HEK293T (cell line): ENCODE data around the gene ANKRD24.
"Not testable (repeated sequence)": the region's sequence is repeated elsewhere in the genome, so short reads cannot be mapped to it uniquely, and the experiment has no call there.

Experiments used
- CTCF ChIA-PET: fragments of 350-600 bp; formaldehyde crosslinking; extraction: SDS; loops from one replicate; lab custom pipeline; 2021; ENCODE audit warnings: antibody characterized with exemption, inconsistent platforms; lab: Yijun Ruan, JAX
- POLR2A ChIA-PET: fragments of 350-600 bp; formaldehyde crosslinking; extraction: SDS; loops from one replicate; lab custom pipeline; 2020; ENCODE audit warnings: antibody characterized with exemption, inconsistent platforms; lab: Yijun Ruan, JAX
- DNase-seq: peaks from one replicate; pipeline ENCODE4 v3.0.0; 2012; ENCODE audit warnings: mixed read lengths; ENCODE audit errors: extremely low spot score
- ARNT ChIP-seq: fragments of 450-650 bp; IDR thresholded peaks from 2 replicates; pipeline ENCODE4 v1.6.1; 2017; ENCODE audit warnings: mild to moderate bottlenecking
- BHLHE40 ChIP-seq: fragments of 450-650 bp; IDR thresholded peaks from 2 replicates; pipeline ENCODE4 v1.6.1; 2016; ENCODE audit warnings: mild to moderate bottlenecking, moderate library complexity, borderline replicate concordance
- CTBP1 ChIP-seq: fragments of 450-650 bp; IDR thresholded peaks from 2 replicates; pipeline ENCODE4 v1.6.1; 2016; ENCODE audit warnings: borderline replicate concordance
- ELF4 ChIP-seq: fragments of 450-650 bp; IDR thresholded peaks from 2 replicates; pipeline ENCODE4 v1.6.1; 2017; ENCODE audit warnings: antibody characterized with exemption
- FOXA1 ChIP-seq: fragments of 450-650 bp; IDR thresholded peaks from 2 replicates; pipeline ENCODE4 v1.6.1; 2016; ENCODE audit warnings: mild to moderate bottlenecking
- FOXK2 ChIP-seq: fragments of 450-650 bp; IDR thresholded peaks from 2 replicates; pipeline ENCODE4 v1.6.1; 2016; ENCODE audit warnings: mild to moderate bottlenecking
- FOXM1 ChIP-seq: fragments of 450-650 bp; IDR thresholded peaks from 2 replicates; pipeline ENCODE4 v1.6.1; 2017; ENCODE audit warnings: mild to moderate bottlenecking, borderline replicate concordance
- HDGF ChIP-seq: fragments of 450-650 bp; IDR thresholded peaks from 2 replicates; pipeline ENCODE4 v1.6.1; 2017; ENCODE audit warnings: antibody characterized with exemption, borderline replicate concordance
- L3MBTL2 ChIP-seq: fragments of 450-650 bp; conservative IDR thresholded peaks from 2 replicates; pipeline ENCODE4 v1.6.1; 2016; ENCODE audit warnings: mild to moderate bottlenecking
- LEF1 ChIP-seq: fragments of 450-650 bp; IDR thresholded peaks from 2 replicates; pipeline ENCODE4 v1.6.1; 2017; ENCODE audit warnings: mild to moderate bottlenecking, borderline replicate concordance
- NFRKB ChIP-seq: fragments of 450-650 bp; IDR thresholded peaks from 2 replicates; pipeline ENCODE4 v1.6.1; 2016; ENCODE audit warnings: mild to moderate bottlenecking, moderate library complexity
- SP1 ChIP-seq: fragments of 450-650 bp; IDR thresholded peaks from 2 replicates; pipeline ENCODE4 v1.6.1; 2017
- SUZ12 ChIP-seq: fragments of 450-650 bp; IDR thresholded peaks from 2 replicates; pipeline ENCODE4 v1.6.1; 2016; ENCODE audit warnings: mild to moderate bottlenecking
- TARDBP ChIP-seq: fragments of 450-650 bp; IDR thresholded peaks from 2 replicates; pipeline ENCODE4 v1.6.1; 2016
- ZNF384 ChIP-seq: fragments of 450-650 bp; IDR thresholded peaks from 2 replicates; pipeline ENCODE4 v1.6.1; 2016
- TF ChIP-seq, protein P1 (sequence below): fragments of 450-650 bp; IDR thresholded peaks from 2 replicates; pipeline ENCODE4 v1.6.1; 2016

ANKRD24 gene

DNA sequence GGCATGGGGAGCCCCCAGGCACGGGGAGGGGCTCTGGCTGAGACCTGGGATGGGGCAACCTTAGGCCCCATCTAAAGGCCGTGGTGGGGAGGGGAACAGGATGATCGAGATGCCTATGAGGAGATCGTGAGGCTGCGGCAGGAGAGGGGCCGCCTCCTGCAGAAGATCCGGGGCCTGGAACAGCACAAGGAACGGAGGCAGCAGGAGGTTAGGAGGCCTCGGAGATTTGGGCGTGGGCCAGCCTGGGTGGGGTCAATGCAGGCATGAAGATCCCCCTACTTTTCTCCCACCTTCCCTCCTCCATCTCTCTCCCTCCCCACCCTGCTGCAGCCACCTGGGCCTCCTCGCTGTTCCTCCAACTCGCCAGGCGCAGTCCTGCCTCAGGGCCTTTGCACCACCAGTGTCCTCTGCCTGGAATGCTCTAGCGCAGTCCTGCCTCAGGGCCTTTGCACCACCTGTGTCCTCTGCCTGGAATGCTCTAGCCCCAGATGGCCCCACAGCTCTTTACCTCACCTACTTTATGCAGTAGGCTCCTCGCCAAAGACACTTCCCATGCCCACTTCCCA, 27.8 kb downstream of the ANKRD24 start:
- CTCF ChIA-PET: no interaction called here
- DNase-seq: no peak
- no peak for TF ChIP-seq L3MBTL2
- TF ChIP-seq BHLHE40: no peak
- TF ChIP-seq LEF1: no peak
- no peak for TF ChIP-seq HDGF
- no peak for TF ChIP-seq ARNT
- no peak for TF ChIP-seq CTBP1
- POLR2A ChIA-PET: no interaction called here

DNA sequence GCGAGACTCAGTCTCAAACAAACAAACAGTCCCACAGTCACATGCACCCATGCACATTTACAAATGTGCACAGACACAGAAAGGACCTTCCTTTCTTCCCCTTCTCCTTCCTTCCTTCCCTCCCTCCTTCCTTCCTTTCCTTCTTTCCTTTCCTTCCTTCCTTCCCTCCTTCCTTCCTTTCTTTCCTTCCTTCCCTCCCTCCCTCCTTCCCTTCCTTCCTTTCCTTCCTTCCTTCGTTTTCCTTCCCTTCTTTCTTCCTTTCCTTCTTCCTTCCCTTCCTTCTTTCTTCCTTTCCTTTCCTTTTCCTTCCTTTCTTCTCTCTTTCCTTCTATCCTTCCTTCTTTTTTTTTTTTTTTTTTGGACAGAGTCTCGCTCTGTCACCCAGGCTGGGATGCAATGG, 30.6 kb downstream of the ANKRD24 start:
- CTCF ChIA-PET: no interaction called here
- TF ChIP-seq L3MBTL2 (no peak), SP1 (no peak), FOXA1 (no peak), HDGF (no peak), ELF4 (no peak), FOXK2 (no peak), ARNT (no peak), FOXM1 (no peak), BHLHE40 (no peak), ZNF384 (no peak)
- no peak for DNase-seq
- POLR2A ChIA-PET: no interaction called here

DNA sequence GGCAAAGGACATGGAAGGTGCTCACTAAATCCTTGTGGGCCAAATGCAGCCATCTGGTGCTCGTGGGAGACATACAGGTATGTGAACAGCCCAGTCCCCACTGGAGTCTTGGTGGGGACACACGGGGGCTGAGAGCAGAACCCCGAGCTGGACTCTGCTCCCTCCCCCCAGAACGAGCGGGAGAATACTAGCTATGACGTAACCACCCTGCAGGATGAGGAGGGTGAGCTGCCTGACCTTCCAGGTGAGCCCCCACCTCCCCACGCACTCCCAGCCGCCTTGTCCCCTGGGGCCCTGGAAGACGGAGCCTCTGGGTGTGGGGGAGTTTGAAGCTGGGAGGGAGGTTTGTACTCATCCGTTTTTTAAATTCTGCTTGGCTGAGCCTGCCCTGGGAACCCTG, 33.3 kb downstream of the ANKRD24 start:
- POLR2A ChIA-PET: no interaction called here
- TF ChIP-seq ARNT (no peak), FOXA1 (no peak), HDGF (no peak), CTBP1 (no peak), BHLHE40 (no peak), L3MBTL2 (no peak), NFRKB (no peak)
- DNase-seq: peak; percentile 2
- CTCF ChIA-PET: no interaction called here

DNA sequence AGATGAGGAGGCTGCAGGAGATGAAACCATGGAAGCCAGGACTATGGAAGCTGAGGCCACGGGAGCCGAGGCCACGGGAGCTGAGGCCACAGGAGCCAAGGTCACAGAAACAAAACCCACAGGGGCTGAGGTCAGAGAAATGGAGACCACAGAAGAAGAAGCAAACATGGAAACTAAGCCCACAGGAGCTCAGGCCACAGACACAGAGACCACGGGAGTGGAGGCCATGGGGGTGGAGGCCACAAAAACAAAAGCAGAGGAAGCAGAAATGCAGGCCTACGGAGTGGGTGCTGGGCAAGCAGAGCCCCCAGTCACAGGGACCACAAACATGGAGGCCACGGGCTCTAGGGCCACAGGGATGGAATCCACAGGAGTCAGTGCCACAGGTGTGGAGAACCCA, 34.4 kb downstream of the ANKRD24 start:
- DNase-seq: peak; percentile 4
- TF ChIP-seq ZNF384: no peak
- no peak for TF ChIP-seq HDGF
- no peak for TF ChIP-seq NFRKB
- no peak for TF ChIP-seq ELF4
- TF ChIP-seq CTBP1: no peak
- TF ChIP-seq FOXA1: no peak
- TF ChIP-seq FOXK2: no peak
- TF ChIP-seq L3MBTL2: no peak
- TF ChIP-seq LEF1: no peak
- no peak for TF ChIP-seq FOXM1
- CTCF ChIA-PET: interaction anchor here (0.7 kb wide), 1 partner anchor 361 kb away, joined by 4 read pairs; no protein-coding TSS in a partner anchor
- POLR2A ChIA-PET: no interaction called here

DNA sequence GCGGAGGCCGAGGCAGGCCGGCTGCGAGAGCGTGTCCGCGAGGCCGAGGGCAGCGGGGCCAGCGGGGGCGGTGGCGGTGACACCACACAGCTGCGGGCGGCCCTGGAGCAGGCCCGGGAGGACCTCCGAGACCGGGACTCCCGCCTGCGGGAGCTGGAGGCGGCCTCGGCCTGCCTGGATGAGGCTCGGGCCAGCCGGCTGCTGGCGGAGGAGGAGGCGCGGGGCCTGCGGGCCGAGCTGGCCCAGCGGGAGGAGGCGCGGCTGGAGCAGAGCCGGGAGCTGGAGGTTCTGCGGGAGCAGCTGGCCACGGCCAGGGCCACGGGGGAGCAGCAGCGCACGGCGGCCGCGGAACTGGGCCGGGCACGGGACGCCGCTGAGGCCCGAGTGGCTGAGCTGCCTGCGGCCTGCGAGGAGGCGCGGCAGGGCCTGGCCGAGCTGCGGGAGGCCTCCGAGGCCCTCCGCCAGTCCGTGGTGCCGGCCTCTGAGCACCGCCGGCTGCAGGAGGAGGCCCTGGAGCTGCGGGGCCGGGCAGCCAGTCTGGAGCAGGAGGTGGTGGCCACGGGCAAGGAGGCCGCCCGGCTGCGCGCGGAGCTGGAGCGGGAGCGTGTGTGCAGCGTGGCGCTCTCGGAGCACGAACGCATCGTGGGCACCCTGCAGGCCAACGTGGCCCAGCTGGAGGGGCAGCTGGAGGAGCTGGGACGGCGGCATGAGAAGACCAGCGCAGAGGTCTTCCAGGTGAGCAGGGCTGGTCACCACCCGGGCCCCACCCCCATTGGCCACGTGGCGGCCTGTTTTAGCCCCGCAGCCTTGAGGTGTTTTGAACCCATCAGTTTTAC, 35.2 kb downstream of the ANKRD24 start:
- TF ChIP-seq TARDBP (no peak), FOXM1 (no peak), SUZ12 (no peak), ELF4 (no peak), FOXA1 (no peak), CTBP1 (no peak), HDGF (no peak), SP1 (no peak), BHLHE40 (no peak), FOXK2 (no peak), LEF1 (no peak)
- TF ChIP-seq, protein P1, sequence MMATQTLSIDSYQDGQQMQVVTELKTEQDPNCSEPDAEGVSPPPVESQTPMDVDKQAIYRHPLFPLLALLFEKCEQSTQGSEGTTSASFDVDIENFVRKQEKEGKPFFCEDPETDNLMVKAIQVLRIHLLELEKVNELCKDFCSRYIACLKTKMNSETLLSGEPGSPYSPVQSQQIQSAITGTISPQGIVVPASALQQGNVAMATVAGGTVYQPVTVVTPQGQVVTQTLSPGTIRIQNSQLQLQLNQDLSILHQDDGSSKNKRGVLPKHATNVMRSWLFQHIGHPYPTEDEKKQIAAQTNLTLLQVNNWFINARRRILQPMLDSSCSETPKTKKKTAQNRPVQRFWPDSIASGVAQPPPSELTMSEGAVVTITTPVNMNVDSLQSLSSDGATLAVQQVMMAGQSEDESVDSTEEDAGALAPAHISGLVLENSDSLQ: no peak
- POLR2A ChIA-PET: no interaction called here
- DNase-seq: peak; percentile 6
- CTCF ChIA-PET: interaction anchor here (0.6 kb wide), 1 partner anchor 8 kb away, joined by 6 read pairs; no protein-coding TSS in a partner anchor

DNA sequence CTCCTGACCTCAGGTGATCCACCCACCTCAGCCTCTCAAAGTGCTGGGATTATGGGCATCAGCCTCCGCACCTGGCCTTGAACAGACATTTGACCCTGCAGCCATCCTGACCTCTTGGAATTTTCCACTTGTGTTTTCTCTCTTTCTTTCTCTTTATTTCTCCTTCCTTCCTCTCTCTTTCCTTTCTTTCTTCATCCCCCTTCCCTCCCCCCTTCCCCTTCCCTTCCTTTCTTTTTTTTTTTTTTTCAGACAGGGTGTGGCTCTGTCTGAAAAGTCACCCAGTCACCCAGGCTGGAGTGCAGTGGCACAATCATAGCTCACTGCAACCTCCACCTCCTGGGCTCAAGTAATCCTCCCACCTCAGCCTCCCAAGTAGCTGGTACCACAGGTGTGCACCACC, 36.0 kb downstream of the ANKRD24 start:
- CTCF ChIA-PET, DNase-seq, POLR2A ChIA-PET: not testable (repeated sequence)

DNA sequence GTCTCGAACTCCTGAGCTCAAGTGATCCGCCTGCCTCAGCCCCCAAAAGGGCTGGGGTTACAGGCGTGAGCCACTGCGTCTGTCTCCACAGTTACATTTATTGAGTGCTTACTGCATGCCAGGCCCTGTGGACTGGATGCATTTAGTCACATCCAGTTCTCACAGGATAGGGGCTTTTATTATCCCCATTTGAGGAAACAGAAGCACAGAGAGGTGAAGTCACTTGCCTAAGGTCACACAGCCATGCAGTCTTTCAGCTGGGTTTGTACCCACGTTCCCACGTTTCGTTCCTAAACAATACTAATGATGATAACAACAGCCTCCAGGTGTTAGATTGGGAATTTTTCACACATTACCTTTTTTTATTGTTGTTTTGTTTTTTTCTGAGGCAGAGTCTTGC, 37.7 kb downstream of the ANKRD24 start:
- ChIA-PET CTCF (interaction anchor here (0.6 kb wide), 1 partner anchor 11 kb away, joined by 3 read pairs; no protein-coding TSS in a partner anchor), POLR2A (no interaction called here)
- TF ChIP-seq L3MBTL2 (no peak), TARDBP (no peak), FOXK2 (no peak), ZNF384 (no peak), HDGF (no peak), LEF1 (no peak), NFRKB (no peak), BHLHE40 (no peak), SP1 (no peak), FOXA1 (no peak), SUZ12 (no peak), ELF4 (no peak), CTBP1 (no peak), FOXM1 (no peak)
- TF ChIP-seq, protein P1: no peak
- DNase-seq: no peak
